NCI-H446 (cell line): Measurements from ENCODE around the gene SERINC2.

Experiments
- DNase-seq, 2 experiments: peaks; one replicate each; lab custom pipeline; 2025; lab: John Stamatoyannopoulos, UW

The SERINC2 gene

GRCh38 chr1:31434101-31434871 is 21.3 kb downstream of the SERINC2 start:
- DNase-seq: no peak

- no peak for DNase-seq
Measured at GRCh38 chr1:31434979-31435378, 22.0 kb downstream of the SERINC2 start.

GRCh38 chr1:31435471-31436409 is 22.7 kb downstream of the SERINC2 start:
- DNase-seq: no peak

GRCh38 chr1:31436596-31437432 is 23.8 kb downstream of the SERINC2 start:
- no peak for DNase-seq

GRCh38 chr1:31437433-31438037 is 24.5 kb downstream of the SERINC2 start:
- no peak for DNase-seq

- DNase-seq: no peak
Measured at GRCh38 chr1:31439276-31439675, 26.3 kb downstream of the SERINC2 start.

GRCh38 chr1:31441073-31441472 is 28.1 kb downstream of the SERINC2 start:
- no peak for DNase-seq

- no peak for DNase-seq
Measured at GRCh38 chr1:31441558-31441957, 28.5 kb downstream of the SERINC2 start.

- no peak for DNase-seq
Measured at GRCh38 chr1:31441970-31442647, 29.1 kb downstream of the SERINC2 start.

GRCh38 chr1:31442648-31442994 is 29.6 kb downstream of the SERINC2 start:
- no peak for DNase-seq

GRCh38 chr1:31443673-31444072 is 30.7 kb downstream of the SERINC2 start:
- DNase-seq: no peak

- DNase-seq: no peak
Measured at GRCh38 chr1:31444725-31445448, 31.9 kb downstream of the SERINC2 start.

- no peak for DNase-seq
Measured at GRCh38 chr1:31445951-31446350, 32.9 kb downstream of the SERINC2 start.

- DNase-seq: no peak
Measured at GRCh38 chr1:31447210-31447609, 34.2 kb downstream of the SERINC2 start.

- DNase-seq: no peak
Measured at GRCh38 chr1:31453384-31454079, 40.5 kb downstream of the SERINC2 start.

- no peak for DNase-seq
Measured at GRCh38 chr1:31458287-31458896, 45.4 kb downstream of the SERINC2 start.

- DNase-seq: no peak
Measured at GRCh38 chr1:31460027-31460426, 47.0 kb downstream of the SERINC2 start.

GRCh38 chr1:31467005-31467674 is 54.1 kb downstream of the SERINC2 start:
- no peak for DNase-seq

- no peak for DNase-seq
Measured at GRCh38 chr1:31470794-31471315, 57.8 kb downstream of the SERINC2 start.
